HG03520 (cell line): ENCODE results near the gene PACRG.
"Not testable (repeated sequence)": the region's sequence is repeated elsewhere in the genome, so short reads cannot be mapped to it uniquely, and the experiment has no call there.

Experiments used
- ATAC-seq: cut with Tn5 transposase; IDR thresholded peaks from one replicate; pipeline ENCODE4 v1.9.1; 2021; ENCODE audit warnings: mild to moderate bottlenecking, moderate library complexity; ENCODE audit not compliant: unreplicated experiment

The PACRG gene

DNA sequence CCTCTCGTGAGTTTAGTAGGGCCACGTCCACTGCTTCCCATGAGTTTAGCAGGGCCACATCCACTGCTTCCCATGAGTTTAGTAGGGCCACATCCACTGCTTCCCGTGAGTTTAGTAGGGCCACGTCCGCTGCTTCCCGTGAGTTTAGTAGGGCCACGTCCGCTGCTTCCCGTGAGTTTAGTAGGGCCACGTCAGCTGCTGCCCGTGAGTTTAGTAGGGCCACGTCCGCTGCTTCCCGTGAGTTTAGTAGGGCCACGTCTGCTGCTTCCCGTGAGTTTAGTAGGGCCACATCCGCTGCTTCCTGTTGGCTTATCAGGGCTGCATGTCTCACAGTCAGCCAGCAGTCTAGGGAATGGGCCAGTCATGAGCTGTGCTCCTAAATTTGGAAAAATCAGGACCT, 573.1 kb downstream of the PACRG start:
- ATAC-seq = no peak

DNA sequence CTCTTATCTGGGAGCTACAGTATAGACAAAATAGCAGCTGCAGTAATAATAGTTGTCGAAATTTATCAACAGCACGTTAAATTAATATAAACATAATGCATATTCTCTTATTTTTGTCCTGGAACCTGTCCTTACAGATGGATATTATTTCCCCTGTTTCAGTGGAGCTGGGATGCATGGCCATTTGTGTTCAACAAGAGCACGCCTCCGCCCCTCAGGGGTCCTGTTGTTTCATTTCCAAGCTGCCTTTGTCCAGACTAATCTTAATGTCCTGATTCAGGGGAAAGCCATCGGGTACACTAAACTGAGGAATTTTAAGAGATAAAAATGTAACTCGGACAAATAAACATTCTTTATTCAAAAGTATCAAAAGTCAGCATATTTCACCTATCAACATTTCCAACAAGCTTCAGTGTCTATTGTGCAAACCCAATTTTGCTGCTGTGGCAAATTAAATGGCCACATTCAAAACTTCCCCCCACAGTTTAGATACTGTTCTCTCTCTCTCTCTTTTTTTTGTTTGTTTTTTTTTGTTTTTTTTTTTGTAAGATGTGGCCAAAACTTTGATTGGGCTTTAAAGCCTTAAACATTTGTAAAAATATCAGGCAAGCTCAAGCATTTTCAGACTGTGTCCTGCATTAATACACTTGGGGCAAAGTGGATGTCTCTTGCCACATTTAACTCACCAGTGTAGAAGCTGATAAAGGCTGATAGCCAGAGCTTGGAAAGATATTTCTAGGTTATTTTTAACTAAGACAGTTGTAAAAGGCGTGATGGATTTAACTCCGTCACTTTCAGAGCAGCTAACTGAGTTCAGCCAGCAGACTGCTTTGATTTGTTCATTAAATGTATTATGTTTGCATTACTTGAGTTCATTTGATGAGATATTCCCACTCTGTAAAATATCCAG, 574.2 kb downstream of the PACRG start:
- ATAC-seq = no peak

- no peak for ATAC-seq
Measured at GRCh38 chr6:163302747-163303146, 575.0 kb downstream of the PACRG start.

GRCh38 chr6:163306000-163306399, 578.2 kb downstream of the PACRG start:
- ATAC-seq = no peak

DNA sequence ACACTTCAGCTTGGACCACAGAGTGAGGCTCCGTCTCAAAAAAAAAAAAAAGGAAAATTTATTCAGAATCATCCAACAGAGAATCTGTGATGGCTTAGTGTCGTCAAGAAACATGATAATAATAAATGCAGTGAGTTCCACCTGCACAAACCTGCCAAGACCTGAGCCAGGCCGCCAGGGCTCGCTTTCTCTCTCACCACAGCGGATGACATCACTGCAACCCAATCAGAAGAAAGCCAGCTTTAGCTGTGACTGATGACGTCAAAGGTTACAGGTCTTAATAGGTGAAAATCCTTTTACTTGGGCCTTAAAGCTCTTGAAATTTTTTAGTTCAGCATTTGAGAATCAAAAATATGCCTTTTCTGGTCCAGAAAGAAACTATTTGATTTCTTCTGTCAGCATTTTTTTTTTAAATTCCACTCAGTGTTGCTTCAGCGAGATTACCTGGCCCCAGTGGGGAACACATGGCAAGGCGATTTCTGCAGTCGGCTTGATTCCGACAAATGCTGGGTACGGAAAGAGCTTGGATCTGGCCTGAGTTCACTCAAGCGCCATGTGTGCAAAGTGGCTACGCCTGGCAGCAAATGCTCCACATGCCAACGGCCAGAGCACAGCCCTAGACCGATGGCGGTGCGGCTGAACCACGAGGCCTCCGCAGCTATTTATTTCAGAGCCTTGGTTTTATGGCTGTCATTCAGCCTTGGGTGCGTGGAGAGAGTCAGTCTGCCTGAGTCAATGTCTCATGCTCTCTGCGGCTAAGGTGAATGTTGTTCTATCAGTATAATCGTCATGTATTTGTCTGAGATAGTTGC, 581.1 kb downstream of the PACRG start:
- ATAC-seq = no peak

- ATAC-seq = no peak
Measured at GRCh38 chr6:163309491-163310026, 581.8 kb downstream of the PACRG start.

- no peak for ATAC-seq
Measured at GRCh38 chr6:163310096-163310972, 582.6 kb downstream of the PACRG start.

- no peak for ATAC-seq
Measured at GRCh38 chr6:163310973-163311383, 583.2 kb downstream of the PACRG start.

GRCh38 chr6:163311830-163312229, 584.1 kb downstream of the PACRG start:
- ATAC-seq = no peak

DNA sequence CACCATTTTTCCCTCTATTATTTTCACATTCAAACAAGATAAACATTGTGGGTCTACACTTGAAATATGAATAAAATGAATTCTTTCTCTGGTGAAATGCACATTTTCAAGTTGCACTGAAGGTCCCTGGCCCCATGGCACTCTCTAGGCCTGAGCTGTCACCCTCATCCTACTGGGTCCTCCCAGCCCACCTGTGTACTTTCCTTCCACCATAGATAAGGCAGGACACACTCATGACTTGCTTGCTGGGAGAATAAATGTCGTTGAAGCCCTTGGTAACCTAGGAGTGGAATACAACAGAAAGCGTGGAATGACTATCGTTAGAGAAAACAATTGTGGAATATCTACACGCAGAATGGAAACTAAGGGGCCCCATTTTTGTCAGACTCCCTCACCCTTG, 585.8 kb downstream of the PACRG start:
- no peak for ATAC-seq

DNA sequence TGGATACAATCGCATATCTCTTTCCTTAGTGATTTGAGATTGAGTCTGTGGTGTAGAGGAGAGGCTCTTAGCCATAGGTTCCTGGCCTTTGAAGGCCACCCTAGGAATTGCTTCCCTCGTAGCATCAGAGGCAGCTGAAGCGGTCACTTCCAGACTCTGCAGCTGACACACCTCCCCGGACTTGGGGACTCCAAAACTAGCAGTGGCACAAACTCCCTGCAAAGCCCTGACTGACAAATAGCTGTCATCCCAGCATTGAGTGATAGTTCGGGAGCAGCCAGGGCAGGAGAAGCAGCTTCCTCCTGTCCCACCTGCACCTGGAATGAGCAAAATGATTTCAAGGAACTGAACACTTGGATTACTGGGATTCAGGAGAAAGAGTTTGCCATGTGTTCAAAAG, 586.2 kb downstream of the PACRG start:
- ATAC-seq = no peak

GRCh38 chr6:163314791-163315470, 587.2 kb downstream of the PACRG start:
- no peak for ATAC-seq

DNA sequence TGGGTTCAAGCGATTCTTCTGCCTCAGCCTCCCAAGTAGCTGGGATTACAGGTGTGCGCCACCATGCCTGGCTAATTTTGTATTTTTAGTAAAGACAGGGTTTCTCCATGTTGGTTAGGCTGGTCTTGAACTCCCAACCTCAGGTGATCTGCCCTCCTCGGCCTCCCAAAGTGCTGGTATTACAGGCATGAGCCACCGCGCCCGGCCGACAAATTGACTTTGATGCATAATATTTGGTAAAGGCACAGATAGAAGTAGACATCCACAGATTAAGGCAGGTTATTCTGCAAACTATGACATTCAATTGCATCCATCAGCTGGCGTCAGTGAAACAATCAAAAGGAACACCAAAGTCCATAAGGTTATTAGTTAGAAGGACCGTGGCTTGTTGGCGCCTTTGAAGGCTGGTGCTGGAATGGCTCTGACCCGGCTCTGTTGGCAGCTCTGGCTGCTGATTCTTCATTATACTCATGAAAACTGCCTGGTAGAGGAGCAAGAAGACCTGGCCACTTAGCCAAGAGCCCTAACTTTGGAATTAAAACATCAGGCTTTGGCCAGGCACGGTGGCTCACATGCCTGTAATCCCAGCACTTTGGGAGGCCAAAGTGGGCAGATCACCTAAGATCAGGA, 589.2 kb downstream of the PACRG start:
- not testable (repeated sequence) for ATAC-seq

GRCh38 chr6:163318071-163318786, 590.5 kb downstream of the PACRG start:
- ATAC-seq = no peak

- no peak for ATAC-seq
Measured at GRCh38 chr6:163319609-163320366, 592.0 kb downstream of the PACRG start.

GRCh38 chr6:163320402-163320801, 592.6 kb downstream of the PACRG start:
- ATAC-seq = no peak

GRCh38 chr6:163320804-163321203, 593.0 kb downstream of the PACRG start:
- no peak for ATAC-seq

- no peak for ATAC-seq
Measured at GRCh38 chr6:163321717-163322116, 593.9 kb downstream of the PACRG start.
